Activated CD4-positive, alpha-beta T cell treated with anti-CD3 and anti-CD28 coated beads for 4 hours (primary cell): Measurements from ENCODE around the gene MSH3.

Experiments
- DNase-seq, 2 donors: peaks; one replicate each; pipeline ENCODE4 v3.0.0-alpha.2; 2020

Gene MSH3

GRCh38 chr5:80919678-80920196, 265.3 kb downstream of the MSH3 start:
- no peak for DNase-seq

- DNase-seq: no peak
Observed at GRCh38 chr5:80920333-80920732, 265.9 kb downstream of the MSH3 start.

GRCh38 chr5:80921026-80921425, 266.6 kb downstream of the MSH3 start:
- DNase-seq: no peak

- DNase-seq: no peak
Observed at GRCh38 chr5:80925931-80926330, 271.5 kb downstream of the MSH3 start.
